Colonic mucosa (tissue), 4 donors: Measurements from ENCODE around the gene OXSR1. TPM values are rescaled to one million over a fixed set of nuclear protein-coding genes. Genes with fewer than 3 reads are reported as not detected.

Experiments used
- DNase-seq: peaks from one replicate; pipeline ENCODE4 v3.0.0-alpha.2; 2020
- H3K27ac ChIP-seq: fragments of 200-600 bp; one replicate; pipeline ENCODE4 v1.8.0; 2021
- H3K27me3 ChIP-seq: fragments of 200-600 bp; one replicate; pipeline ENCODE4 v1.8.0; 2021
- H3K36me3 ChIP-seq: fragments of 200-600 bp; one replicate; pipeline ENCODE4 v1.8.0; 2021
- H3K4me1 ChIP-seq: fragments of 200-600 bp; one replicate; pipeline ENCODE4 v1.8.0; 2021; ENCODE audit warnings: mild to moderate bottlenecking
- H3K4me3 ChIP-seq: fragments of 200-600 bp; one replicate; pipeline ENCODE4 v1.8.0; 2021
- H3K9ac ChIP-seq, 2 donors: one replicate each; pipeline ENCODE4 v1.7.0; 2013; ENCODE audit warnings: control low read depth in 2 of 2, low read depth in 2 of 2, low read length in 2 of 2
- H3K9me3 ChIP-seq: fragments of 200-600 bp; one replicate; pipeline ENCODE4 v1.8.0; 2021
- CTCF ChIP-seq: fragments of 200-600 bp; IDR thresholded peaks from one replicate; pipeline ENCODE4 v1.8.0; 2022; ENCODE audit warnings: antibody characterized with exemption, mild to moderate bottlenecking
- intact Hi-C: fragments of 100-400 bp; cut with DNase I; formaldehyde crosslinking; loops from one replicate; pipeline ENCODE4 v1.14.1; 2022
- total RNA-seq, 2 donors: library from RNA; stranded (reverse); fragmentation: NEBNext Ultra II Directional in 1 of 2; extraction: Animal tissue kit (Norgen Biotek cat#: 25700) in 1 of 2; gene quantifications; one replicate each; pipeline ENCODE4 v1.2.1, GENCODE V29; 2021
- donor health status: healthy.
- donor health status: DM: no; HTN: no; CAD: no.
- donor health status: DM: no; HTN: no; CAD: no.

The OXSR1 gene
- total RNA-seq, 2 donors from 2014 or later, result 32.0 to 57.3 TPM

GRCh38 chr3:38168151-38169026 lies 3.1 kb downstream of the OXSR1 start:
- TF ChIP-seq CTCF, result no peak
- H3K27ac ChIP-seq, result no peak overlapping the region
- H3K36me3 ChIP-seq, result no peaks in the 10 kb centered on the region
- no peaks in the 10 kb centered on the region for H3K4me1 ChIP-seq
- intact Hi-C loops, result no loop called here
- H3K9ac ChIP-seq, result no peak overlapping the region
- no peak for DNase-seq
- no peak overlapping the region for H3K4me3 ChIP-seq
- no peaks in the 10 kb centered on the region for H3K9me3 ChIP-seq
- no peaks in the 10 kb centered on the region for H3K27me3 ChIP-seq

GRCh38 chr3:38169027-38169317 lies 3.6 kb downstream of the OXSR1 start:
- Histone ChIP-seq H3K4me3 (no peak overlapping the region), H3K36me3 (no peaks in the 10 kb centered on the region), H3K9ac (no peak overlapping the region), H3K9me3 (no peaks in the 10 kb centered on the region), H3K4me1 (no peaks in the 10 kb centered on the region), H3K27me3 (no peaks in the 10 kb centered on the region), H3K27ac (no peak overlapping the region)
- no peak for DNase-seq
- intact Hi-C loops, result no loop called here
- no peak for TF ChIP-seq CTCF

GRCh38 chr3:38170722-38171121 lies 5.4 kb downstream of the OXSR1 start:
- intact Hi-C loops, result no loop called here
- Histone ChIP-seq H3K4me1 (no peaks in the 10 kb centered on the region), H3K36me3 (no peaks in the 10 kb centered on the region), H3K27me3 (no peaks in the 10 kb centered on the region), H3K9me3 (no peaks in the 10 kb centered on the region), H3K9ac (no peak overlapping the region), H3K4me3 (no peak overlapping the region), H3K27ac (no peak overlapping the region)
- no peak for DNase-seq
- TF ChIP-seq CTCF, result no peak

GRCh38 chr3:38171622-38172021 lies 6.3 kb downstream of the OXSR1 start:
- no peak overlapping the region for H3K9ac ChIP-seq
- no peaks in the 10 kb centered on the region for H3K4me1 ChIP-seq
- H3K36me3 ChIP-seq, result no peaks in the 10 kb centered on the region
- H3K9me3 ChIP-seq, result no peaks in the 10 kb centered on the region
- H3K4me3 ChIP-seq, result no peak overlapping the region
- H3K27me3 ChIP-seq, result no peaks in the 10 kb centered on the region
- intact Hi-C loops, result no loop called here
- no peak for DNase-seq
- no peak for TF ChIP-seq CTCF
- no peak overlapping the region for H3K27ac ChIP-seq

- Histone ChIP-seq H3K36me3 (no peaks in the 10 kb centered on the region), H3K9me3 (no peaks in the 10 kb centered on the region), H3K4me1 (no peaks in the 10 kb centered on the region), H3K27me3 (no peaks in the 10 kb centered on the region), H3K4me3 (no peak overlapping the region), H3K27ac (no peak overlapping the region), H3K9ac (no peak overlapping the region)
- intact Hi-C loops, result no loop called here
- no peak for DNase-seq
- no peak for TF ChIP-seq CTCF
These were observed 8.6 kb downstream of the OXSR1 start for GRCh38 chr3:38173834-38174418.
